Renal cortex interstitium (tissue), 11 donors: ENCODE data around the gene DNAJA1. TPM values are rescaled to one million over a fixed set of nuclear protein-coding genes. Genes with fewer than 3 reads are reported as not detected.
A peak's percentile ranks its signal among the peaks of the same experiment; 100 is the strongest.
"Not testable (repeated sequence)": the region's sequence is repeated elsewhere in the genome, so short reads cannot be mapped to it uniquely, and the experiment has no call there.

Experiments
- DNase-seq, 11 donors: peaks; one replicate each; pipeline ENCODE4 v3.0.0-alpha.2; 2013; ENCODE audit warnings: low read depth in 9 of 11, low spot score in 4 of 11; ENCODE audit errors: extremely low read depth in 1 of 11
- polyA plus RNA-seq, 3 donors: library from polyadenylated mRNA; unstranded; fragments of 120-200 nt; gene quantifications; one replicate each; pipeline ENCODE4 v1.2.1, GENCODE V29; 2013; ENCODE audit not compliant: insufficient read length in 3 of 3

DNAJA1 gene
- polyA plus RNA-seq, 3 donors, result 188 to 274 (median 255) TPM

- no peak for DNase-seq
Observed at GRCh38 chr9:33049680-33050361, 24.7 kb downstream of the DNAJA1 start.

GRCh38 chr9:33051144-33051543 lies 26.1 kb downstream of the DNAJA1 start:
- no peak for DNase-seq

- no peak for DNase-seq
Observed at GRCh38 chr9:33065157-33066076, 40.3 kb downstream of the DNAJA1 start.

GRCh38 chr9:33068991-33069390 lies 43.9 kb downstream of the DNAJA1 start:
- no peak for DNase-seq

GRCh38 chr9:33076046-33077004 lies 51.3 kb downstream of the DNAJA1 start, which contains the start of gene SMU1:
Gene SMU1, minus strand, starts transcription at chr9:33076674. Its CDS starts 66 bp downstream, at chr9:33076608.
- peak; percentile 91 to 98 (median 96) for DNase-seq

GRCh38 chr9:33080534-33080933 lies 55.5 kb downstream of the DNAJA1 start:
- DNase-seq, result no peak

GRCh38 chr9:33081128-33081851 lies 56.2 kb downstream of the DNAJA1 start:
- peak; percentile 66 to 92 (median 82) for DNase-seq

- DNase-seq, result no peak
Observed at GRCh38 chr9:33082128-33082527, 57.1 kb downstream of the DNAJA1 start.

- no peak for DNase-seq
Observed at GRCh38 chr9:33082538-33083326, 57.7 kb downstream of the DNAJA1 start.

GRCh38 chr9:33085672-33086071 lies 60.6 kb downstream of the DNAJA1 start:
- DNase-seq, result not testable (repeated sequence)

Other genes with a start within 250 kb of the DNAJA1 start
- under 1 TPM; 0.12 to 0.24 (median 0.14) TPM for gene TMEM215, start 241.7 kb upstream of the DNAJA1 start, polyA plus RNA-seq
- 10 to 100 TPM; 42.0 to 47.7 (median 46.5) TPM for gene APTX, start 23.6 kb upstream of the DNAJA1 start, polyA plus RNA-seq
- 10 to 100 TPM; 25.4 to 32.7 (median 27.4) TPM for gene SMU1, start 51.4 kb downstream of the DNAJA1 start, polyA plus RNA-seq
- 100 to 1,000 TPM; 102 to 154 (median 129) TPM for gene B4GALT1, start 142.1 kb downstream of the DNAJA1 start, polyA plus RNA-seq
- gene SPINK4, start 214.9 kb downstream of the DNAJA1 start, polyA plus RNA-seq, result not detected
- 10 to 100 TPM; 73.6 to 85.7 (median 79.5) TPM for gene BAG1, start 239.4 kb downstream of the DNAJA1 start, polyA plus RNA-seq
- gene CHMP5, start 239.8 kb downstream of the DNAJA1 start, polyA plus RNA-seq, result 100 to 1,000 TPM; 105 to 129 (median 106) TPM